Stimulated activated CD4-positive, alpha-beta T cell treated with anti-CD3 and anti-CD28 coated beads, Interleukin-4, amount 100 ng/mL, for 48 hours (primary cell): ENCODE data around the gene KDELR3.

Source experiments
- DNase-seq, 2 donors: peaks; one replicate each; pipeline ENCODE4 v3.0.0-alpha.2; 2020; ENCODE audit warnings: low read depth in 2 of 2

The KDELR3 gene

DNA sequence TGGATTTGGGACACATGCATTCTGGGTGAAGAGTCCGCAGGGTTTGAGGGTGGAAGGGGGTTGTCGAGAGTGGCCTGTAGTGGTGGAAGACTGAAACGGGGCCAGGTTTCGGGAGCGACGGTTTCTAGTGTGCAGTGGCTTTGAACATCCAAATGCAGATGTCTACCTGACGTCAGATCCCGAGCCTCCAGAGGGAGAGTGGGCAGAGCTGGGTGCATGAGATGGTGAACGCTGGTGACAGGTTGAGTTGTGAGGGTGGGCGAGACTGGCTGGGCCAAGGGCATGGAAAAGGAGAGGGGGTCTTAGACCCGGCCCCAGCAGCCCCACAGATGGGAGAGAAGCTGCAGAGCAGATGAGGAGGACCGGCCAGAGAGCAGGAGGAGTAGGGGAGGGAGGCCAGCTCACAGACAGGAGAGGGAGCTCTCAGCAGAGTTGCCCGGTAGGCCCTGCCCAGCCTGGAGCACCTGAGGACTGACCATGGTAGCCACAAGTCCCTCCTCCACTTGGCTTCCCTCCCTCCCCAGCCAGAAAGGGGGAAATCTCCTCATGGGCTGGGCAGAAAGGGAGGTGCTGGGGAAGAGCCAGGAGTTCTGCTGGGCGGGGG, 27.0 kb upstream of the KDELR3 start:
- DNase-seq: no peak

DNA sequence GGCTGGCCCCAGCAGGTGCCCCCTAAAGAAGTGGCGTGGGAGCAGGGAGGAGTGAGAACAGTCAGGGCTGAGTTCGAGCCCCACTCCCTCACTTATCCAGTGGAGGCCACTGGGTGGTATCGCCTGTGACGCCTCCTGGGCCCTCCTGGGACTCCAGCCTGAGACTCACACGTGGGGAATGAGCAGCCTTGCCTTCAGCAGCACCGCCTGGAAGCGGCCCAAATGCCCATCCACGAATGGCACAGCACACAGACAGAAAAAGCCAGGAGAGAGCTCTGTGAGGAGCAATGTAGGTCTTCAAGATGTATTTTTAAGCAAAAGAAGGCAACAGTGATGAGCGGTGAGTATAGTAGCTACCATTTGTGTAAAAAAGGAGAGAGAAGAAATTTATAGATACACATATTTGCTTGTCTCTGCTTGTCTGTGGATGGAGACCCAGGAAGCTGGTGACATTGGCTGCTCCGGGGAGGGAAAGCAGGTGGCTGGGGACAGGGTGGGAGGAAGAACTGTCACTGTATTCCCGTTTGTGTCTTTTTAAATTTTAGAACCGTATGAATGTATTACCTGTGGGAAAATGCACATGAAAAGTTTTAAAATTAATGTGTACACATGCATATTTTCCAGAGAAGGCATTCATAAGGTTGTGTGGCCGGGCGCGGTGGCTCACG, 26.1 kb upstream of the KDELR3 start:
- no peak for DNase-seq

DNA sequence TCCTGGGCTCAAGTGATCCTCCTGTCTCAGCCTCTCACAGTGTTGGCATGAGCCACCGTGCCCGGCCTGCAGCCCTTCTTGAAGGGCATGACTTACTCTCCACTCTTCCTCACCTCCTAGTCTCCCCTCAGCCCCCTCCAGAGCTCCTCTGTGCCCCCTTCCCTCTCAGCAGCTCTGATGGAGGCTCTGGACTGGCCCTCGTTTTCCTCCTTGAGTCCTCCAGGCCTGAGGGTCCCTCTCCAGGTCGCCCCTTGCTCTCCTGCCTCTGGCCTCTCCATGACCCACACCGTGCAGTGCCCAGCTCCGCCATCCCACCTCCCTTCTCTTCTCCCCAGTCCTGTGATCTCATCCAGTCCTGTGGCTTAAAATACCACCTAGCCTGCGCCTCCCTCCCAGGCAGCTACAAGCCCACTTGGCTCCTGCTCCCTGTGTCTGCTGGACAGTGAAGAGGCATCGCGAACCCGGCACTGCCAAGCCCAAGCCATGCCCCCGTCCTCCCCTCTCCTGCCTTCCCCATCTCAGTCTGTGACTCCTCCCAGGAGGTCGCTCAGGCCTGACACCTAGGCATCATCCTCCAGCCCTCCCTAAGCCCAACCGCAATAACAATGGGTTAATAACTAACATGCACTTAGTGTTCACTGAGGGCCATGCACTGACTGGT, 24.8 kb upstream of the KDELR3 start:
- DNase-seq: no peak

DNA sequence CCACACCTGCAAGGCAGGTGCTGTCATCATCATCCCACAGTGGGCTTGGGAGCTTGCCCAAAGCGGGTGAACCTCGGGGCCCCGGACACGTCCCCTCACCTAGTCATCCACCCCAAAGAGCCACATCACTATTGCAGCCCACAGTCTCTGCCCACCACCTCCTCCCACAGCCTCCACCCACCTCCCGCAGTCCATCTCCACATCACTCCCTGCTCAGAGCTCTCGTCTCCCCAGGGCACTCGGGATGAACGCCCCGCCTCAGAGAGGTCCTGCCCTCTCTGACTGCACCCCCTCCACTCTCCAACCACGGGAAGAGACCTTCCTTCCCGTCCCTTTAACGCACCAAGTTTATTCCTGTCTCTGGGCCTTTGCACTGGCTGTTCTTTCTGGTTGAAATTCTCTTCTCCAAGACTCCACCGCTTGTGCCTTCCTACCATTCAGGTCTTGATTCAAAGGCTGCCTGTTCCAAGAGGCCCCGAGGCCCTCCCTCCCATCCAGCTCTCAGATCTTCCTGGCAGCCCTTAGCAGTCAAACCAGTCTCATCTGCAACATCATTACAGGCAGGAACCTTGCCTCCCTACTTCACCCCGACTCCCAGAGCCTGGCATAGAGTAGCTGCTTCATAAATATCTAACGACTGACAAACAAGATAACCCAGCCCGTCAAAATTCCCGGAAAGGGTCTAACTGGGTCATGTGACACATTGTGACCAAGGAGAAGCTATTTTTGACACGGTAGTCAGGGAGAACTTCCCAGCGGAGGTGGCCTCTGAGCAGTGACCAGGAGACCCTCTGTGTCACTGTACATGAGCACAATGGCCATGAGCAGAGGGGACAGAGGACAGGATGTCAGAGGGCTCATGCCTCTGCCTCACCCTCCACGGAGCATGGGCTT, 24.0 kb upstream of the KDELR3 start:
- DNase-seq: no peak

DNA sequence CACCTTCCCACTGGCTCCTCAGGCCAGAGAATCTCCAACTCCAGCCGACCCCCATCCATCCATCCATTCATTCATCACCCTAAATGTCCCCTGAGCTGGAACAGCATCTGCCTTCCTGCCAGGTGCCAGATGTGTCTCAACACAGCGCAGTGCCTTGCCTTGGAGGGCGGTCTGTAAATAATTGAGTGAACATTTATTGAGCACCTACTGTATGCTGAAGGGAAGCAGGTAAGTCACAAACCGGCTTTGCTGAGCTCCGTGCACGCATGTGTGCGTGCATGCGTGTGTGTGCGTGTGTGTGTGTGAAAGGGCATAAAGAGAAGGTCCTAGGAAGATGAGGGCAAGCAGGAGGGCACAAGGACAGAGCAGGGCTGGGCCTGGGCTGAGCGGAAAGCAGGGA, 23.1 kb upstream of the KDELR3 start:
- no peak for DNase-seq

DNA sequence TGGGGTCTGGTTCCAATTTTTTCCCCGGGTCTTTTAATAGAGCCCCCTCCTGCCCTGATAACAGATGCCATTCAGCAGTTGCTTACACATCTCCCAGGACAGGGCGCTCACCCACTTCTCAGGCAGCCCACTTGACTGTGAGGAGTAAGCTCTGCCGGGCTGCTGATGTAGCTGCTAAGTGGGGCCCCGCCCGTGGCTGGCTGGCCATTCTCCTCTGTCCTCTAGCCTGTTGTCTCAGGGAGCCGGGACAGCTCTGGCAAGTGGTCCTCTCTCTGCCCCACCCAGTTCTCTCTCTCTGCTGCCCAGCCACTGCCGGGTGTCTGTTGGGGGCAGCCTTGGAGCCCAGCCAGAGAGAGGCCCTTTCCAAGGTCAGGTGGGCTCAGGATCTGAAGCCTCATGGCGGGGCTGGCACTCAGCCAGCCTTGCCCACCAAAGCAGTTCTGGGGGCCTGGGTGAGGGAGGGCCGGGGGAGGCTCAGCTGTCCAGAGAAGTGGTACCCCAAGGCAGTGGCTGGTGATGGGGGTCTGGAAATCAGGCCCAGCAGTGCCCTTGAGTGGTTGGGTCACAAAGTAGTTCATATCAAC, 21.8 kb upstream of the KDELR3 start:
- no peak for DNase-seq

DNA sequence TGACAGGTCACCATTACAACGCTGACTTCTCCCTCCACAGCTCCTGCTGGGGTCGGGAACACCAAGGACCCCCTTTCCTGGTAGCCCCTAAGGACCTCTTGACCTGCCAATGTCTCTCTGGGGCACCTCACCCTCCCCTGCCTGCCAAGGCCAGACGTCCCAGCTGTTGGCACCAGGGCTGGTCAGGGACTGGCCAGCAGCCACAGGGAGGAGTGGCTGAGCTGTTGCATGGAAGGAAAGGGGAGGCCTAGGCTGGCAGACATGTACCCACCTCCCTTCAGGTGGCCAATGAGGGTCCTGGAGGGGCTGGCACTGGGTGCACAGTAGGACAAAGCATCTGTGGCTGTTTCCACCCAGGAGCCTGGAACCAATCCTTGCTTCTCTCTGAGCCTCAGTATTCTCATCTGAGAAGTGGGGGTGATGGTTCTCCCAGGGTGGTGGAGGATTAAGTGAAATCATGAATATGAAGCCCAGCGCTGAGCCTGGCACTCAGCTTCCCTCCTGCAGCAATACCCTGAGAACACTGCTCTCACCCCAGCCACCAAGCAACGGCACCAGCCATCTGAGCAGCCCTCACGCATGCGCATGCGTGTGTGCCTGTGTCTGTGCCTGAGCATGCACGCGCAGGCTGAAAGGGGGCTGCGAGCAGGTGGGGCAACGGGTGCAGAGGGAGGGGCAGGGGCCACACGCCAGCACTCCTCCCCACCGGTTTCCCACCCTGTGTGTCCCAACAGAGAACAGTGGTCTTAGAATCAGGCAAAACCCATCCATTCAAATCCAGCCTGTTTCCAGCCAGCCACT, 18.8 kb upstream of the KDELR3 start:
- DNase-seq: no peak

DNA sequence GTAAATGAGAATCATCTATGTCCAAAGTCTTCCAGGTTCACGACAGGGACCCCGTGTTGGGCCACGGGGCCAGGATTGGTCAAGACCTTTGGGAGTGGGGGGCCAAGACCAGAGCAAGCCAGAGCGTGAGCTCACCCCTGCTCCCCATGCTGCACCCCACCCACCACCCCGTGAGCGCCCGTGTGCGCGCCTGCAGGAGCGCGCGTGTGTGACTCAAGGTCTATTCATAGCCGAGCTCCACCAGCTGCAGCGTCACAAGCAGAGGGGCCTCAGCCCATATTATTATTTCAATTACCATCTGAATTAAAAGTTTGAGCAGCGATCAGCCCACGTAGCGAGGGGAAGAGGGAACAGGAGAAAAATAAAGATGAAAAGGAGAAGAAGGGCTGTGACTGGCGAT, 18.1 kb upstream of the KDELR3 start:
- no peak for DNase-seq

DNA sequence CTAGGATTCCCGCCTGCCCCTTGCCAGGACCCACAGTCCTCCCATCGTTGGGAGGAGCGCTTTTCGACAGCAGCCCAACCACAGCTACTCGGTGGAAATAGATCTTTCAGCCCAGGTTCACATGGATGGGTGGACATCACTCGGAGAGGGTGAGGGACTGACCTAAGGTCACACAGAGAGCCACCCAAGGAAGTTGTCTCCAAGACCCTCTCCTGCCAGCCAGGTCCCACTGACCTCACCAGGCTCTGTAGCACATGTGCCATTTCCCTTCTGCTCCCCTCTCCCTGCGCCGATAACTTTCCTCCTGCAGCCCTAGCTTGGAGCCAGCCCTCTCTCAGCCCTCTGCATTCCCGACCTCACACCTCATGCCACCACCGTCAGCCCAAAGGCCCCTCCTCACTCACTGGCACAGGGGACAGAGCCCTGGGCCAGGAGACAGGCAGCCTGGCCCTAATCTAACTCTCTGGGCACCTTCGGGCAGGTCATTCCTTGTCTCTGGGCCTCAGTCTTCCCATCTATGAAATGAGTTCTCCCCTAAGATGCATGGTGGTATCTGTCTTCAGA, 17.6 kb upstream of the KDELR3 start:
- no peak for DNase-seq

DNA sequence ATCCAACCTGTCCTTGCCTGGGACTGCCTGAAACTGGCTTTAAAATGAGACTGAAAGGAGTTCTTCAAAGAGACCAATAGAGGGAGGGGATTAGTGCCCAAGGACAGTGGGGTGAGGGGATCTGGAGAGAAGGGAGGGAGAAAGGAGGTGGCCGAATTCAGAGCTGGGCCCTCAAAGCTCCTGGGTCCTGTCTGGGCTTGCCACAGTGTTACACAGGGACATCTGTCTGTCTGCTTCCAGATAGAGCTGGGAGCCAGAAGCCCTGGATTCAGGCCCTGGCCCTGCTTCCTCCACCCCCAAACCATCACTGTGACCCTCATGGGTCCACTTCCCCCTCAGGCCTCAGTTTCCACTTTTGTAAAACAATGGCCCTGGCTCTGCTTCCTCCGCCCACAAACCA, 16.5 kb upstream of the KDELR3 start:
- DNase-seq: no peak

DNA sequence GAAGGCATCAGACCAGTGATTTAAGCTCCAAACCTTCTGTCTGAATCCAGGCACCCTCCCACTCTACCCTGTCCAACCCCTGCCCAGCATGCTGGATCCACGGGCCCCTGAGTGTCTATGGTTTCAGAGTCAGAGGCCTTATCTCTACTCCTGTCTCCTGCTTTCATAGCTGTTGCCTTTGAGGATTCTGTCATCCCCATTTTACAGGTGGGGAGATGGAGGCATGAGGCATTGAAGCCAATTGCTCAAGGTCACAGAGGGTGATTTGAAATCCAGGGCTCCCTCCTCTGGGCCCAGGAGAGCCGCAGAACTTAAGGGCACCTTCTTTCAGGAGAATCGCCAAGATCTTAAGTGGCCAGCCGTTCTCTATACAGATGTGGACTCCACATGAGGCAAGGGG, 16.0 kb upstream of the KDELR3 start:
- no peak for DNase-seq

DNA sequence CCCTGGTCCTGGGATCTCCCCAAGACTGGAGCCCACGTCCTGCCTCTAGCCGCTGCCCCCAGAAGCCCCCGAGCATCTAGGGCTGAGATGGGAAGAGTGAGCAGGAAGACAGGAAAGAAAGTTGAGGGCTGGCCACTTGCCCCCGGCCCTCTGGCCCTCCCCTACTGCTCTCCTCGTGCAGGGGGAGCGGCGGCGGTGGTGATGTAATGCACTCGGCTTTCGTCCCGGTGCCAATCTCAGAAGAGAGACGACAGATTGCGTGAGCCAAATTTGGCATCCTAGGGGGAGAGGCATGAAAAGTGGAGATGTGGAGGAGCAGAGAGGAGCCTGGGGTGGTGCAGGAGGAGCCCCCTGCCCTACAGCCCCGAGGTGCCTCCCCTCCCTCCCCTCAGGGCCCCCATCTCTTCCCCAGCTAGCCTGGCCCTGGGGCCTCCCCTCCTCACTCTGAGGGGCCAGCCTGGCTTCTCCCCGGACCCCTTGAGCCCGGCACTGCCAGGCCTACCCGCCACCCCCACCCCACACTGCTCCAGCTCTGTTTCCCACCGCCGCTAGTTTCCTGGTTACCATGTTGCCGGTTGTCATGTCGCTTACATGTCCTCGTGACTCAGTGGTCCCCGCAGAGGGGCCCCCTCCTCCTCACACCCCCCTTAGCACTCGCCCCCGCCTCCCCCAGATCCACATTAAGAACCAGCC, 15.4 kb upstream of the KDELR3 start:
- no peak for DNase-seq

DNA sequence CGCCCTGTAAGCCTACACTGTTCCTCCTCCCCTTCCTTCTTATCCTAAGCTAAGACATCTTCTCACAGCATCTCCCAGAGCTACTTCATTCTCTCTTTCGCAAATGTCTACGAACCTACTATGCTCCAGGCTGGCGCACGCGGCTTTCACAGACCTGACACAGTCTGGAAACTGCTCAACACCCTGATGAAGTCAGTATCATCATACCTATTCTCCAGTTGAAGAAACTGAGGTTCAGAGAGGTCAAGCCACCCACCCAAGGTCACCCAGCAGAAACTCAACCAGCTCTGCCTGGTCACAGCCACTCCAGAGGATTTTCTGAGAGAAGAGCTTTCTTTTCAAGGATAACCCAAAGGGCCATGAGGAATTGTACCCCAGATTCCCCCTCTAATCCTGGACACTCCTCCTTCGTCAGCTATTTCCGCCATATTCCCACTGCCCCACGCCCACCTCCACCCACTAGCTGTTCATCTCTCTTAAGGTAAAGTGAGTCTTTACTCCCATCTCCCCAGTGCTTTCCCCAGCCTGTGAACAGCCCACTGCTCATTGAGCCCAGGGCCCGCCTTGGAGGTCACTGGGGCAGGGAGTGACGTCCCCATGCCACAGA, 14.7 kb upstream of the KDELR3 start:
- no peak for DNase-seq

DNA sequence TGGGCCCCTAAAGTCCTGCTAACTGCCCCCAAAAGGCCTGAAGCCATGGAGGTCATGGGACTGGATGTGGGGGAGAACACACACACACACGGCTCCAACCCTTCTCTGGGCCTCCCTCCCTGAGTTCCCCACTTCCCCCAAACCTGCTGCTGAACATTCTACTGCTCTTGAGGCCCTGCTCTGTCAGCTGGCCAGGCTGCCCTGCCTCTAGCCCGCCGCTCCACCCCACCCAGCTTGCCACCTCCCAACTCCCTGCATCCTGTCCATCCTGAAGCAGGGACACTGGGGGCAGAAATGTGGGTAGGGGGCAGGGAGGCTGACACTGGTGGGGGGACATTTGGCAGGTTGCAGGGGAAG, 13.9 kb upstream of the KDELR3 start:
- DNase-seq: no peak

DNA sequence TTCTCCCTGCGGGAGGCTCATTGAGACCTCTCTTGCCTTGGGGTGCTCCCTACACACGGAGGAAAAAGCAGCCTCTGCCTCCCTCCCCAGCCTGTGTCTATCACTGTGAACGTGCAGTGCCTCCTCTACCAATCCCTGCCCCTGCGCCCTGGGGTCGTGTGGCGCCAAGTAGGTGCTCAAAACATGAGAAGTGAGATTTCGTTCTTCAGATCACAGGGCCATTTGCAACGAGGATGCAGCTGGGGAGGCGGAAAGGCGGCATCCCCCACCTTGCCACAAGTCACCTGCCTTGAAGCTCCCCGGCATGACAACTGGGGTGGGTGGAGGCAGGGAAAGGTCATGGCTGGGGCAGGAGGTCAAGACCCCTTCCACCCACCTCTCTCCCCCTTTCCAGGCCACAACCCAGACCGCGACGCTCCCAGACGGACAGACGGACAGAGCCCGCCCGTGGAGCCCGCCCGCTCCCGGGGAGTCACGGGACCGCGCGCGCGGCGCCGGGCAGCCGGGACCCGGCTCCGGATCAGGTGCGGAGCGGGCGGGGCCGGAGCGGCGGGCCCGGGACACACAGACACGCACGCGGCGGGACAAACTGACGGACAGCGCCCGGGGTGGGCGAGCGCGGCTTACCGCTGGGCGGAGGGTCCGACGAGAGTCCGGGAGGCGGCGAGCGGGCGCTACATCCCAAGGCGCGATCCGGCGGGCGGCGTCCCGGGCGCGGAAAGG, 13.4 kb upstream of the KDELR3 start:
- DNase-seq: no peak

DNA sequence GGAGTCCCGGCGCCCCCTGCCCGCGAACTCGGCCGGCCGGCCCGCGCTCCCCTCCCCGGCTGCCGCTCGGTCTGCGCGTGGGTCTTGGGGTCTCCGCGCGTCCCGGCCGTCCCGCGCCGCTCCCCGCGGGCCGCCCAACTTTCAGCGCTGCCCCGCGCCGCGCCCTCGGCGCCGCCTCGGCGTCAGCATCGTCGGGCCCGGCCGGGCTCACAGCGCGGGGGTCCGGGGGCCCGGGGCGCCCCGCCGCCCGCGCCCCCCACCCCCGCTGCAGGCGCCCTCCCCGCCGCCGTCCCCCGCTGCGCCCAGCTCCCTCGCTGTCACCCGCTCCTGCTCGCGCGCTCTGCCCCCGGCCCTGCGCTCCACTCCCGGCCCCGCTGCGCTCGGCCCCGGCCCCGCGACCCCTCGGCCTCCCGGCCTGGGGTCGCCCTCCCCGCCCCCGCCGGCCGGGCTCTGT, 12.8 kb upstream of the KDELR3 start, which contains the start of gene KCNJ4:
Gene KCNJ4, minus strand, starts transcription at position 124 of the 454 bp plus-strand sequence. CDS start 27,067 bp downstream, outside the sequence.
- DNase-seq: no peak

DNA sequence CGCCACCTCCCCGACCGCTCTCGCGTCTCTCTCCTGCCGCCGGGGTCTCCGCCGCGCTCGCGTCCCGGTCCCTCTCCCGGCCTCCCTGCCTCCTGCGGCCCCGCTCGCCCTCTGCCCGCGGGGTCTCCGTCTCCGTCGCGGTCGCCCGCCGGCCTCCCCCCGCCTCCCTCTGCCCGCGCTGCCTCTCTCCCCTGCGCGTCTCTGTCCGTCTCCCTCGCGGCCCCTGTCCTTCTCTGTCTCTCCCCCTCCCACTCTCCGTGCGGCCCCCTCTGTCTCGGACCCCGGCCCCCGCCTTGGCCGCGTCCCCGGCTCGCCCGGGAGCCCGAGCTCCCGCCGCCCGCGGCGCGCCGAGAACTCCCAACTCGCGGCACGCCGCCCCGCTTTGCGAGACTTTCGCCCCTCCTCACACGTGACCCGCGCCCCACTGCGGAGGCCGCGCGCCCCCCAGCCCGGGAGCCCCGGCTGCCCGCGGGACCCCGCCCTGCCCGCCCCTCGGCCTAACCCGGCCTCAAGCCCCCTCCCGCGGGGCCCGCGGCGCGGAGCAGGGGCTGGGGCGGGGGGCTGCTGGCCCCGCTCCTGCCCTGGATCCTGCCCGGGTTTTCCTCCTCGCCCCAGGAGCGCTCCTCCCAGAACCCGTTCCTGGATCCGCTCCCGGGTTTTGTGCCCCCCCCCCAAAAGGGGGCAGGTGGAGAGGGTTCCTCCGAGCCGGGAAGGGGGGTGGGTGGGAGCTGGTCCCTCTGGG, 12.2 kb upstream of the KDELR3 start:
- no peak for DNase-seq

DNA sequence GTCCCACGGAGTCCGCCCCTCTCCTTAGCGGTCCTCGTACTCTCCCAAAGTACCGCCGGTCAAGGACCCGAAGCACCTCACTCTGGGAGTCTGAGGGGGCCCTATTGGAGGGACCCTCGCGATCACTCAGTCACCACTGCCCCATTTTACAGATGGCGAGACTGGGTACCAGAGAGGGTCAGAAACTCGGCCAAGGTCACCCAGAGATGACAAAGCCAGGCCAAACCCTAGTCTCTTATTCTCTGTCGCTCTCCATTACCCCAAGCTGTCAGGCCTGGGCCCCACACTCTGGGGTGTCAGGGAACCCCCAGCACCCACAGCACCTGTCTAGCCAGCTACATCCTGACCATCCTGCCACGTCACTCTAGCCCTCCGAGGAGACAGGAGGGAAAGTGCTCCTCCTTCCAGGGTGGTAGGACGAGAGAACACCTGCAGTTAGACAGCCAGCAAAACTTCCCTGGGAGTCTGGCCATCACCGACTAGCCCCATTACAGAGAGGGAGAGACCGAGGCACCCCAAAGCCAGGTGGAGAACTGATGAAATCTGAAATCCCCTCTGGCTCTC, 11.5 kb upstream of the KDELR3 start:
- DNase-seq: no peak
